Heart left ventricle (tissue), 13 donors: ENCODE results near the gene NDUFAF8.

Source experiments
- POLR2A ChIP-seq, 2 donors: fragments of 450-650 bp; IDR thresholded peaks; one replicate each; pipeline ENCODE4 v1.6.1; 2017; ENCODE audit warnings: antibody characterized with exemption in 2 of 2, mild to moderate bottlenecking in 2 of 2, moderate library complexity in 2 of 2
- TF ChIP-seq, protein P1 (sequence below), 12 donors: fragments of 200-600 bp; sonication (generic) in 4 of 12; IDR thresholded peaks; one replicate each; pipeline versions ENCODE4 v1.5.0 to v1.8.0; 2018 to 2022; ENCODE audit warnings: antibody characterized with exemption in 12 of 12, mild to moderate bottlenecking in 5 of 12
- donor health status: ischemic (EF 13 %, LVEDD 7.1; RV severe dilation, severe dysfunction).
- donor health status: DM: no; HTN: yes; CAD: no.
- donor health status: DM: no; HTN: no; CAD: no.
- donor health status: ischemic (EF 25% LVEDD 6.9; RV normal size, moderate dysfunction).
- donor health status: ischemic (EF 25% LVEDD 5.7; RV mildly dilated, moderate dysfunction).
- donor health status: ischemic (EF 35%, LVEDD 5.7; RV mildly dilated, moderate dysfunction).
- donor health status: nonischemic (EF 11% LVEDD 7.7; RV severe dilation, severe dysfunction).
- donor health status: DM: yes; HTN: yes; CAD: no.
- donor health status: PGD.
- donor health status: ischemic (EF 29% LVEDD 5.4; RV normal size, mild dysfunction).
- donor health status: nonischemic (EF 23%, LVEDD 6.1; RV moderate dilation, normal function).

DNA sequence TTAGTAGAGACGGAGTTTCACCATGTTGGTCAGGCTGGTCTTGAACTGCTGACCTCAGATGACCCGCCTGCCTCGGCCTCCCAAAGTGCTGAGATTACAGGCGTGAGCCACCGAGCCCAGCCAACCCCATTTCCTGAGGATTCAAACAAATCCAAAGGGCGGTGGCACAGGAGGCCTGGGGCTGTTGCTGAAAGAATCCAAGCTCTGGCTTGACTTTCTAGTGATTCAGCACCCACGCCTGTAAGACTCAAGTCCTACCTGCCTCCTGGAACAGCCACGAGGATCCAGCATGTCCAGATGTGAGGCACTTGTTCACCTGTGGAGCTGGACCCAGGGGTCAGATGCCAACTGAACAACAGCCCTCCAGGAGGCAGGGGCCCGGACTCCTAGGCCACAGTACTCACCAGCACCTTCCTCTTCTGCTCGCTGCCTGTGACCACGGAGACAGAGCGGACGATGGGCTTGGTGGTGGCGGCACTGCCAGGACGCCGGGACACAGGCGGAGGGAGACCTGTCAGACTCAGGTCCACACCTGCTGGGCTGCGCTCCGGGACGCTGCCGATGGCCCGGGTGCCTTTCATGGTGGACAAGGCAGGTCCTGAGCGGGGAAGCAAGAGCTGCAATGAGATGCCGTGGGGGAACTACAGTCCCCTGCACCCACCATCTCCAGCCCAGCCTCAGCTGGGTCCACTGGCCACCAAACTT is 19.5 kb upstream of the NDUFAF8 start:
- TF ChIP-seq, protein P1, sequence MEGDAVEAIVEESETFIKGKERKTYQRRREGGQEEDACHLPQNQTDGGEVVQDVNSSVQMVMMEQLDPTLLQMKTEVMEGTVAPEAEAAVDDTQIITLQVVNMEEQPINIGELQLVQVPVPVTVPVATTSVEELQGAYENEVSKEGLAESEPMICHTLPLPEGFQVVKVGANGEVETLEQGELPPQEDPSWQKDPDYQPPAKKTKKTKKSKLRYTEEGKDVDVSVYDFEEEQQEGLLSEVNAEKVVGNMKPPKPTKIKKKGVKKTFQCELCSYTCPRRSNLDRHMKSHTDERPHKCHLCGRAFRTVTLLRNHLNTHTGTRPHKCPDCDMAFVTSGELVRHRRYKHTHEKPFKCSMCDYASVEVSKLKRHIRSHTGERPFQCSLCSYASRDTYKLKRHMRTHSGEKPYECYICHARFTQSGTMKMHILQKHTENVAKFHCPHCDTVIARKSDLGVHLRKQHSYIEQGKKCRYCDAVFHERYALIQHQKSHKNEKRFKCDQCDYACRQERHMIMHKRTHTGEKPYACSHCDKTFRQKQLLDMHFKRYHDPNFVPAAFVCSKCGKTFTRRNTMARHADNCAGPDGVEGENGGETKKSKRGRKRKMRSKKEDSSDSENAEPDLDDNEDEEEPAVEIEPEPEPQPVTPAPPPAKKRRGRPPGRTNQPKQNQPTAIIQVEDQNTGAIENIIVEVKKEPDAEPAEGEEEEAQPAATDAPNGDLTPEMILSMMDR (IDR thresholded peaks at IDR 0.05) = no peak
- TF ChIP-seq POLR2A (IDR thresholded peaks at IDR 0.05) = no peak
